Measurements from ENCODE around the gene TRAP1.
"Not testable (repeated sequence)": the region's sequence is repeated elsewhere in the genome, so short reads cannot be mapped to it uniquely, and the experiment has no call there.

The TRAP1 gene

GRCh38 chr16:3735541-3735940, 18.2 kb upstream of the TRAP1 start:
- no peak for DNase-seq

- DNase-seq = no peak
Observed at GRCh38 chr16:3734758-3735221, 17.5 kb upstream of the TRAP1 start.

- no peak for DNase-seq
Observed at GRCh38 chr16:3734084-3734757, 16.9 kb upstream of the TRAP1 start.

- DNase-seq = no peak
Observed at GRCh38 chr16:3732171-3732570, 14.8 kb upstream of the TRAP1 start.

GRCh38 chr16:3731126-3731935, 14.0 kb upstream of the TRAP1 start:
- no peak for DNase-seq

GRCh38 chr16:3730161-3731125, 13.1 kb upstream of the TRAP1 start:
- DNase-seq = no peak

GRCh38 chr16:3729161-3730112, 12.1 kb upstream of the TRAP1 start:
- DNase-seq = no peak

GRCh38 chr16:3728424-3729160, 11.3 kb upstream of the TRAP1 start:
- no peak for DNase-seq

- no peak for DNase-seq
Observed at GRCh38 chr16:3727806-3728381, 10.6 kb upstream of the TRAP1 start.

GRCh38 chr16:3726021-3726687, 8.8 kb upstream of the TRAP1 start:
- no peak for DNase-seq

- DNase-seq = no peak
Observed at GRCh38 chr16:3725276-3725675, 8.0 kb upstream of the TRAP1 start.

- DNase-seq = no peak
Observed at GRCh38 chr16:3722508-3722907, 5.2 kb upstream of the TRAP1 start.

GRCh38 chr16:3720418-3720817, 3.1 kb upstream of the TRAP1 start:
- no peak for DNase-seq

GRCh38 chr16:3718628-3719027, 1.3 kb upstream of the TRAP1 start:
- no peak for DNase-seq

GRCh38 chr16:3718019-3718391, 681 bp upstream of the TRAP1 start:
- no peak for DNase-seq

- peak; percentile 41 for DNase-seq
Observed at GRCh38 chr16:3716831-3717234, 491 bp downstream of the TRAP1 start.

GRCh38 chr16:3715430-3715829, 1.9 kb downstream of the TRAP1 start:
- DNase-seq = no peak

- DNase-seq = not testable (repeated sequence)
Observed at GRCh38 chr16:3714378-3714777, 2.9 kb downstream of the TRAP1 start.

GRCh38 chr16:3713587-3714242, 3.6 kb downstream of the TRAP1 start:
- no peak for DNase-seq

- no peak for DNase-seq
Observed at GRCh38 chr16:3712861-3713372, 4.4 kb downstream of the TRAP1 start.

Measured in stimulated activated naive CD4-positive, alpha-beta T cell treated with Interleukin-2 at 50 U/mL for 16 hours (primary cell).